ENCODE measurements around the gene HMGB2.

Gene HMGB2

DNA sequence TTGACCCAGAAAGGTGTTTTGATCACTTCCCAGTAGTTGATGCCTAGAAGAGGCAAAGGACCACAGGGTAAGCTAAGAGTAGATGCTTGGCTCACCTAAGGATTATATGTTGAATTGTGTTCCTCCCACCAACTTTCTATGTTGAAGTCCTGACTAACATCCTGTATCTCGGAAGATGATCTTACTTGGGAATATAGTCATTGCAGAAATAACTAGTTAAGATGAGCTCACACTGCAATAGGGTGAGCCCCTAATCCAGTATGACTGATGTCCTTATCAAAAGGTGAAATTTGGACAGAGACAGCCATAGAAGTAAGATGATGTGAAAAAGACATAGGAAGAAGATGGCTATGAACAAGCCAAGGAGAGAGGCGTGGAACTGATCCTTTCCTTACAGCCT is 3.3 kb upstream of the HMGB2 start:
- Histone ChIP-seq H3K27ac (ENCODE audit: low read length, poor library complexity, severe bottlenecking) (no peak overlapping the region), H3K4ac (ENCODE audit: low read depth in 1 of 2, low read length in 2 of 2) (no peak overlapping the region), H3K4me1 (ENCODE audit: control insufficient read depth, insufficient read depth, low read depth, low read length) (no peaks in the 10 kb centered on the region), H3K36me3 (ENCODE audit: control insufficient read depth in 1 of 2, insufficient read depth in 2 of 2, low read depth in 1 of 2, low read length in 2 of 2) (peaks cover 0 to 7% of the 10 kb centered on the region in 2 experiments), H2AK5ac (ENCODE audit: low read length, severe bottlenecking) (no peak overlapping the region), H4K91ac (ENCODE audit: low read length) (no peak overlapping the region), H3K79me1 (replicated peaks; ENCODE audit: low read length, poor library complexity, severe bottlenecking) (no peaks in the 10 kb centered on the region), H3K4me3 (ENCODE audit: insufficient read depth in 1 of 2, low read depth in 1 of 2, low read length in 2 of 2) (no peak overlapping the region), H2BK15ac (ENCODE audit: low read depth, poor library complexity, severe bottlenecking) (no peak overlapping the region), H2BK120ac (ENCODE audit: low read depth, low read length) (no peak overlapping the region), H3K9ac (ENCODE audit: low read length) (no peak overlapping the region), H2AFZ (ENCODE audit: low read depth, low read length) (no peak overlapping the region), H4K8ac (ENCODE audit: low read length) (no peak overlapping the region), H3K9me3 (ENCODE audit: control insufficient read depth, low read length) (no peaks in the 10 kb centered on the region), H3K27me3 (ENCODE audit: control insufficient read depth in 1 of 2, insufficient read depth in 1 of 2, low read length in 2 of 2) (no peaks in the 10 kb centered on the region), H3K4me2 (ENCODE audit: low read length, poor library complexity, severe bottlenecking) (no peak overlapping the region), H3K23ac (ENCODE audit: low read length in 2 of 2) (no peak overlapping the region), H2BK12ac (ENCODE audit: low read length in 2 of 2) (no peak overlapping the region), H3K18ac (ENCODE audit: low read depth in 1 of 2, low read length in 2 of 2) (no peak overlapping the region), H3K14ac (ENCODE audit: low read length in 2 of 2) (no peak overlapping the region), H2BK5ac (ENCODE audit: low read depth, low read length, poor library complexity, severe bottlenecking) (no peak overlapping the region)
- DNase-seq = no peak
- 82% methylated on average over 2 of the region's 2 CpGs for WGBS

DNA sequence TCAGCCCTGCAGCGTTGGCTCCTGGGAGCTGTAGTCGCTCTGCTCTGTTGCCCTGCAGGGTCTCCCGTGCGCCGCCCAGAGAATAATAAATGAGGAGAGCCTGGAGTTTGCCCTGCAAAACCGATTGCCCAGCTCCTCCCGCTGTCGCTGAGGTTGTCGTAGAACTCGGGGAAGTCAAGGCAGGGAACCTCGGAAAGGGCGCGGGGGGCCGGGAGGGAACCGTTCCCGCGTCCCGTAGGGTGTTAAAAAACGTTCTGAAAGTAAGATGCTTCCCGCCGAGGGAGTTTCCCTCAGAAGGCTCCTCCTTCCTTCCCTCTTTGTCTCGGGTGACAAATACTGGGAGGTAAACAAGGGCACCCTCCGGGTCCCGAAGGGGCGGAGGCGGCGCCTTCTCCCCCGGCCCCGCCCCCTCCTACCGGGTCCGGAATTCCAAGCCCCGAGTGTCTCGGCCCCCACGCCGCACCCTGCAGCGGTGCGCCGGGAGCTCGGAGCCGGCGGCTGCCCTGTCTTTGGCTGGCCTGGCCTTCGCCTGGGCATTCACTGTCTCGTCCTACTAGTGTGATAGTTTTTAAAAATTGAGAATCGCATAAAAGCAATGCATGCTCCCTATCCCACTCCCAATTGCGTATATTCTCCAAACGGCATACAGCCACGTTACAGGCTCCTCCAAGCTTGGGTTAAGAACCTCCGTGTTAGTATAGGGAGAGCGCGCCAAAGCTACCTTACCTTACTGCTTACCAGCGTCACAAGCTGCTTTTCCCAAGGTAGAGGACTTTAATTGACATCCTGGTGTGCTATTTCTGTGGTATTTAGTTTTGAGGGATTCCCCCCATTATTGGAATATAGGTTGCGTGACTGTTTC is 964 bp upstream of the HMGB2 start:
- peak overlapping the region; percentile 54 for H4K8ac ChIP-seq (ENCODE audit: low read length)
- no peaks in the 10 kb centered on the region for H3K4me1 ChIP-seq (ENCODE audit: control insufficient read depth, insufficient read depth, low read depth, low read length)
- peak overlapping the region; percentile 72 to 97 for H3K4me3 ChIP-seq (ENCODE audit: insufficient read depth in 1 of 2, low read depth in 1 of 2, low read length in 2 of 2)
- 1% methylated on average over 47 of the region's 52 CpGs for WGBS
- peak overlapping the region; percentile 96 for H3K4me2 ChIP-seq (ENCODE audit: low read length, poor library complexity, severe bottlenecking)
- peaks cover 0 to 24% of the 10 kb centered on the region in 2 experiments for H3K36me3 ChIP-seq (ENCODE audit: control insufficient read depth in 1 of 2, insufficient read depth in 2 of 2, low read depth in 1 of 2, low read length in 2 of 2)
- no peak overlapping the region for H2BK5ac ChIP-seq (ENCODE audit: low read depth, low read length, poor library complexity, severe bottlenecking)
- no peak overlapping the region for H2AK5ac ChIP-seq (ENCODE audit: low read length, severe bottlenecking)
- H3K27ac ChIP-seq (ENCODE audit: low read length, poor library complexity, severe bottlenecking) = peak overlapping the region; percentile 61
- H3K9me3 ChIP-seq (ENCODE audit: control insufficient read depth, low read length) = no peaks in the 10 kb centered on the region
- peak; percentile 85 for DNase-seq
- no peaks in the 10 kb centered on the region for H3K79me1 ChIP-seq (replicated peaks; ENCODE audit: low read length, poor library complexity, severe bottlenecking)
- H2BK12ac ChIP-seq (ENCODE audit: low read length in 2 of 2) = no peak overlapping the region
- H3K9ac ChIP-seq (ENCODE audit: low read length) = peak overlapping the region; percentile 94
- peak overlapping the region; percentile 98 for H2AFZ ChIP-seq (ENCODE audit: low read depth, low read length)
- H3K4ac ChIP-seq (ENCODE audit: low read depth in 1 of 2, low read length in 2 of 2) = no peak overlapping the region
- no peak overlapping the region for H2BK15ac ChIP-seq (ENCODE audit: low read depth, poor library complexity, severe bottlenecking)
- peak overlapping the region in 1 of 2 experiments; percentile 24 for H3K23ac ChIP-seq (ENCODE audit: low read length in 2 of 2)
- no peak overlapping the region for H2BK120ac ChIP-seq (ENCODE audit: low read depth, low read length)
- peak overlapping the region in 1 of 2 experiments; percentile 73 for H3K18ac ChIP-seq (ENCODE audit: low read depth in 1 of 2, low read length in 2 of 2)
- no peak overlapping the region for H4K91ac ChIP-seq (ENCODE audit: low read length)
- H3K27me3 ChIP-seq (ENCODE audit: control insufficient read depth in 1 of 2, insufficient read depth in 1 of 2, low read length in 2 of 2) = no peaks in the 10 kb centered on the region
- peak overlapping the region in 1 of 2 experiments; percentile 75 for H3K14ac ChIP-seq (ENCODE audit: low read length in 2 of 2)

DNA sequence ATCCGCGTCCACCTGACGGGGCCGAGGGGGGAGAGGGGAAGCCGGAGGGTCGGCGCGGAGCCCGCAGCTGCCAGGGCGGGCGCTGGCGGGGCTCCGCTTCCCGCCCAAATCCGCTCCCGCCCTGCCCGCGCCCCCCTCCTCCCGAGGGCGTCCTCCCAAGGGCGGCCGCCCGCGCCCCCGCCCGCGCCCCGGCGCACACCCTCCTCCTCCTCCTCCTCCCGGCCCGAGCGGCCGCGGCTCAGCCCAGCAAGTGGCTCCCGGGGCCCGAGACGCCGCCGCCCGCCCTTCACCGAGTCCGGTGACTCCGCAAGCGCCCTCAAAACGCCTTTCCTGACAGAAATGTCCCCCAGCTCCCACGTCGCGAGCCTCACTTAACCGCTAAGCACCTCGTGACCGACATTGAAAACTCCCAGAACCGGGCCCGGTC is 487 bp downstream of the HMGB2 start:
- H4K91ac ChIP-seq (ENCODE audit: low read length) = peak overlapping the region; percentile 84
- H3K14ac ChIP-seq (ENCODE audit: low read length in 2 of 2) = peak overlapping the region in 1 of 2 experiments; percentile 89
- peak overlapping the region; percentile 88 for H2AFZ ChIP-seq (ENCODE audit: low read depth, low read length)
- H4K8ac ChIP-seq (ENCODE audit: low read length) = peak overlapping the region; percentile 97
- peaks cover 2 to 37% of the 10 kb centered on the region in 2 experiments for H3K36me3 ChIP-seq (ENCODE audit: control insufficient read depth in 1 of 2, insufficient read depth in 2 of 2, low read depth in 1 of 2, low read length in 2 of 2)
- peak overlapping the region; percentile 79 to 99 for H3K23ac ChIP-seq (ENCODE audit: low read length in 2 of 2)
- no peak overlapping the region for H2BK5ac ChIP-seq (ENCODE audit: low read depth, low read length, poor library complexity, severe bottlenecking)
- H3K27me3 ChIP-seq (ENCODE audit: control insufficient read depth in 1 of 2, insufficient read depth in 1 of 2, low read length in 2 of 2) = no peaks in the 10 kb centered on the region
- DNase-seq = no peak
- H3K18ac ChIP-seq (ENCODE audit: low read depth in 1 of 2, low read length in 2 of 2) = peak overlapping the region; percentile 93 to 99
- H2BK15ac ChIP-seq (ENCODE audit: low read depth, poor library complexity, severe bottlenecking) = peak overlapping the region; percentile 86
- peak overlapping the region; percentile 95 to 97 for H3K4me3 ChIP-seq (ENCODE audit: insufficient read depth in 1 of 2, low read depth in 1 of 2, low read length in 2 of 2)
- H3K27ac ChIP-seq (ENCODE audit: low read length, poor library complexity, severe bottlenecking) = peak overlapping the region; percentile 96
- peak overlapping the region; percentile 81 to 97 for H3K4ac ChIP-seq (ENCODE audit: low read depth in 1 of 2, low read length in 2 of 2)
- H3K79me1 ChIP-seq (replicated peaks; ENCODE audit: low read length, poor library complexity, severe bottlenecking) = no peaks in the 10 kb centered on the region
- peak overlapping the region in 1 of 2 experiments; percentile 63 for H2BK12ac ChIP-seq (ENCODE audit: low read length in 2 of 2)
- no peak overlapping the region for H2AK5ac ChIP-seq (ENCODE audit: low read length, severe bottlenecking)
- peak overlapping the region; percentile 87 for H2BK120ac ChIP-seq (ENCODE audit: low read depth, low read length)
- WGBS = 1% methylated on average over 41 of the region's 53 CpGs
- H3K4me2 ChIP-seq (ENCODE audit: low read length, poor library complexity, severe bottlenecking) = peak overlapping the region; percentile 95
- no peaks in the 10 kb centered on the region for H3K4me1 ChIP-seq (ENCODE audit: control insufficient read depth, insufficient read depth, low read depth, low read length)
- no peaks in the 10 kb centered on the region for H3K9me3 ChIP-seq (ENCODE audit: control insufficient read depth, low read length)
- H3K9ac ChIP-seq (ENCODE audit: low read length) = peak overlapping the region; percentile 100

DNA sequence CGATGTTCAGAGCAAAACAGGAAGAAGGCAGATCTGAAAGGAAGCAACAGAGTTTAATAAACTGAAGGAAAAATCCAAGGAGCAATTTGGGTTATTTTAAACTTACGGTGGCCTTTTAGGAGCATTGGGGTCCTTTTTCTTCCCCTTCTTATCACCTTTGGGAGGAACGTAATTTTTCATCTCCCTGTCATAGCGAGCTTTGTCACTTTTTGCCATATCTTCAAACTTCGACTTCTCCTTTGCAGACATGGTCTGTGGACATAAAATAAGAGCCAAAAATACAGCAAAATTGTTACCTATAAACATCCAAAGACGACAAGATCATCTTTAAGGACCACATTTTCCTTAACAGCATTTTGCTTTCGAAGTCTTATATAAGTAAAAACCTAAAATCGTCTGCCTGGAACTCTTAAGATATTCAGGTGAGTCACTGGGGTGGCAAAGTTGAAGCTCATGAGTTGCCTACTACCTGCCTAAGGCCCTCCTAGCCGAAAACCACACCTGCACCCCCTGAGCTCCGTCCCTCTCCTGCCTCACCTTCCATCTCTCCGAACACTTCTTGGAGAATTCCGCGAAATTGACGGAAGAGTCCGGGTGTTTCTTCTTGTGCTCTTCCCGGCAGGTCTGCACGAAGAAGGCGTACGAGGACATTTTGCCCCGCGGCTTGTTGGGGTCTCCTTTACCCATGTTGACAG is 1.0 kb downstream of the HMGB2 start:
- Histone ChIP-seq H3K79me1 (replicated peaks; ENCODE audit: low read length, poor library complexity, severe bottlenecking) (no peaks in the 10 kb centered on the region), H3K9me3 (ENCODE audit: control insufficient read depth, low read length) (no peaks in the 10 kb centered on the region), H3K14ac (ENCODE audit: low read length in 2 of 2) (peak overlapping the region in 1 of 2 experiments; percentile 62), H2AFZ (ENCODE audit: low read depth, low read length) (peak overlapping the region; percentile 56), H2AK5ac (ENCODE audit: low read length, severe bottlenecking) (no peak overlapping the region), H3K27me3 (ENCODE audit: control insufficient read depth in 1 of 2, insufficient read depth in 1 of 2, low read length in 2 of 2) (no peaks in the 10 kb centered on the region), H3K4me3 (ENCODE audit: insufficient read depth in 1 of 2, low read depth in 1 of 2, low read length in 2 of 2) (peak overlapping the region; percentile 95 to 97), H3K18ac (ENCODE audit: low read depth in 1 of 2, low read length in 2 of 2) (peak overlapping the region; percentile 11 to 33), H3K9ac (ENCODE audit: low read length) (peak overlapping the region; percentile 100), H3K27ac (ENCODE audit: low read length, poor library complexity, severe bottlenecking) (peak overlapping the region; percentile 53), H4K91ac (ENCODE audit: low read length) (no peak overlapping the region), H2BK120ac (ENCODE audit: low read depth, low read length) (peak overlapping the region; percentile 19), H3K23ac (ENCODE audit: low read length in 2 of 2) (peak overlapping the region in 1 of 2 experiments; percentile 79), H2BK12ac (ENCODE audit: low read length in 2 of 2) (no peak overlapping the region), H2BK5ac (ENCODE audit: low read depth, low read length, poor library complexity, severe bottlenecking) (no peak overlapping the region), H3K4ac (ENCODE audit: low read depth in 1 of 2, low read length in 2 of 2) (no peak overlapping the region), H3K36me3 (ENCODE audit: control insufficient read depth in 1 of 2, insufficient read depth in 2 of 2, low read depth in 1 of 2, low read length in 2 of 2) (peaks cover 5 to 41% of the 10 kb centered on the region in 2 experiments), H3K4me1 (ENCODE audit: control insufficient read depth, insufficient read depth, low read depth, low read length) (no peaks in the 10 kb centered on the region), H2BK15ac (ENCODE audit: low read depth, poor library complexity, severe bottlenecking) (peak overlapping the region; percentile 86), H3K4me2 (ENCODE audit: low read length, poor library complexity, severe bottlenecking) (peak overlapping the region; percentile 95), H4K8ac (ENCODE audit: low read length) (no peak overlapping the region)
- WGBS = 16% methylated on average over 19 of the region's 21 CpGs
- peak; percentile 28 for DNase-seq
